B cell (primary cell): ENCODE measurements around the gene QSOX1. TPM values are rescaled to one million over a fixed set of nuclear protein-coding genes. Genes with fewer than 3 reads are reported as not detected.

Experiments used
- ATAC-seq: fragments of 200-7000 bp; cut with Tn5 transposase; one replicate; pipeline ENCODE4 v1.10.0; 2021; ENCODE audit warnings: low read depth, mild to moderate bottlenecking, moderate number of reproducible peaks, moderate library complexity
- CTCF ChIA-PET: fragments of 350-600 bp; sonication (Branson Sonifier 250); formaldehyde crosslinking; loops from one replicate; lab custom pipeline; 2021; ENCODE audit warnings: antibody characterized with exemption, inconsistent platforms; lab: Charles Lee
- POLR2A ChIA-PET: fragments of 350-600 bp; sonication (Branson Sonifier 250); formaldehyde crosslinking; loops from one replicate; lab custom pipeline; 2021; ENCODE audit warnings: antibody characterized with exemption; lab: Charles Lee
- DNase-seq: peaks from one replicate; pipeline ENCODE4 v3.0.0; 2013
- H2AFZ ChIP-seq: 2 replicates; pipeline ENCODE4 v1.6.1; 2012; ENCODE audit warnings: mild to moderate bottlenecking, low read depth, low read length; ENCODE audit not compliant: insufficient read depth, poor library complexity, severe bottlenecking
- H3K27ac ChIP-seq, 2 donors: 1 replicate in 1 of 2; 2 replicates in 1 of 2; pipeline ENCODE4 v1.5.1; 2012 to 2013; ENCODE audit warnings: low read length in 2 of 2, mild to moderate bottlenecking in 2 of 2, moderate library complexity in 1 of 2
- H3K27me3 ChIP-seq, 4 experiments: fragments of 200-600 bp in 1 of 4; sonication (generic) in 1 of 4; replicated peaks in 1 of 4; 1 replicate in 2 of 4; 2 replicates in 2 of 4; pipeline versions ENCODE4 v1.6.1 to v1.7.0; 2013 to 2016; ENCODE audit warnings: low read length in 3 of 4, mild to moderate bottlenecking in 2 of 4, mixed read lengths in 1 of 4, moderate library complexity in 1 of 4; ENCODE audit not compliant: insufficient read depth in 4 of 4, control insufficient read depth in 3 of 4; ENCODE audit errors: control extremely low read depth in 1 of 4
- H3K36me3 ChIP-seq, 2 experiments: replicated peaks in 1 of 2; 1 replicate in 1 of 2; 2 replicates in 1 of 2; pipeline versions ENCODE4 v1.6.1 to v1.7.1; 2013; ENCODE audit warnings: low read length in 1 of 2; ENCODE audit not compliant: insufficient read depth in 2 of 2, control insufficient read depth in 1 of 2; ENCODE audit errors: control extremely low read depth in 1 of 2, extremely low read depth in 1 of 2
- H3K4me1 ChIP-seq, 2 donors: fragments of 200-600 bp in 1 of 2; sonication (generic) in 1 of 2; 1 replicate in 1 of 2; 2 replicates in 1 of 2; pipeline versions ENCODE4 v1.5.1 to v1.6.1; 2013 to 2017; ENCODE audit warnings: low read length in 2 of 2; ENCODE audit not compliant: control insufficient read depth in 2 of 2, insufficient read depth in 2 of 2
- H3K4me2 ChIP-seq: replicated peaks from 2 replicates; pipeline ENCODE3; 2012; ENCODE audit warnings: mild to moderate bottlenecking, low read depth, low read length; ENCODE audit not compliant: poor library complexity, severe bottlenecking
- H3K4me3 ChIP-seq, 5 experiments: fragments of 200-600 bp in 1 of 5; sonication (generic) in 1 of 5; 1 replicate in 3 of 5; 2 replicates in 2 of 5; pipeline versions ENCODE4 v1.5.1 to v1.7.0; 2011 to 2016; ENCODE audit warnings: low read length in 4 of 5, mild to moderate bottlenecking in 4 of 5, low read depth in 2 of 5, control low read depth in 1 of 5, moderate library complexity in 1 of 5; ENCODE audit not compliant: insufficient read depth in 1 of 5; ENCODE audit errors: control extremely low read depth in 1 of 5, extremely low read depth in 1 of 5
- H3K79me2 ChIP-seq: fragments of 200-600 bp; sonication (generic); one replicate; pipeline ENCODE4 v1.6.0; 2016; ENCODE audit warnings: low read length; ENCODE audit not compliant: control insufficient read depth, insufficient read depth
- H3K9ac ChIP-seq: fragments of 200-600 bp; sonication (generic); 2 replicates; pipeline ENCODE4 v1.6.1; 2017; ENCODE audit warnings: mild to moderate bottlenecking, low read length, moderate library complexity
- H3K9me3 ChIP-seq, 3 donors: one replicate each; pipeline versions ENCODE4 v1.6.1 to v1.7.1; 2013; ENCODE audit warnings: low read length in 2 of 3; ENCODE audit not compliant: control insufficient read depth in 2 of 3, insufficient read depth in 1 of 3; ENCODE audit errors: control extremely low read depth in 1 of 3
- H4K20me1 ChIP-seq: 2 replicates; pipeline ENCODE4 v1.6.0; 2012; ENCODE audit warnings: mild to moderate bottlenecking, low read length; ENCODE audit not compliant: insufficient read depth, control insufficient read depth, poor library complexity, severe bottlenecking
- H3K27ac Mint-ChIP-seq: one replicate; pipeline ENCODE4 v1.8.0; 2021; ENCODE audit warnings: mixed read lengths
- H3K27me3 Mint-ChIP-seq: one replicate; pipeline ENCODE4 v1.8.0; 2021; ENCODE audit warnings: mixed read lengths
- H3K4me1 Mint-ChIP-seq: one replicate; pipeline ENCODE4 v1.8.0; 2021; ENCODE audit warnings: mixed read lengths
- H3K4me3 Mint-ChIP-seq: one replicate; pipeline ENCODE4 v1.8.0; 2021; ENCODE audit warnings: mixed read lengths
- H3K9me3 Mint-ChIP-seq: one replicate; pipeline ENCODE4 v1.8.0; 2022; ENCODE audit warnings: mixed read lengths; ENCODE audit not compliant: insufficient read depth
- CTCF ChIP-seq: fragments of 200-600 bp; IDR thresholded peaks from one replicate; pipeline ENCODE4 v1.8.0; 2022; ENCODE audit warnings: antibody characterized with exemption, mild to moderate bottlenecking
- EZH2 ChIP-seq: IDR thresholded peaks from 2 replicates; pipeline ENCODE4 v1.6.1; 2012; ENCODE audit warnings: borderline replicate concordance, low read depth, mild to moderate bottlenecking, moderate library complexity, low read length; ENCODE audit not compliant: insufficient read depth, poor library complexity, severe bottlenecking
- WGBS: methylation state at CpG from one replicate; pipeline ENCODE4 v1.1.5; 2013; ENCODE audit warnings: missing lambda C conversion rate; ENCODE audit not compliant: insufficient coverage; 5-methylcytosine and 5-hydroxymethylcytosine counted together
- intact Hi-C: fragments of 100-400 bp; cut with micrococcal nuclease; formaldehyde crosslinking; loops from one replicate; pipeline ENCODE4 v1.10.0; 2022
- polyA plus RNA-seq: library from polyadenylated mRNA; depleted of rRNA; stranded (reverse); fragments of >200 nt; gene quantifications from 2 replicates; pipeline ENCODE4 v1.2.3, GENCODE V29; 2012
- total RNA-seq, 2 donors: library from RNA; stranded (reverse); fragments of 120-200 nt in 1 of 2; gene quantifications; 1 replicate in 1 of 2; 2 replicates in 1 of 2; pipeline versions ENCODE4 v1.2.3 to v1.2.4, GENCODE V29; 2013 to 2022

QSOX1 gene
- total and polyA plus RNA-seq, 2 donors (not counting 1 experiment from before 2014, with no cell fraction given): 11.4 to 20.6 TPM

- peaks cover 3% of the 10 kb centered on the region for H3K79me2 ChIP-seq
- ChIA-PET CTCF (interaction anchor here (1.0 to 8.5 kb wide), 4 partner anchors 9 to 300 kb away, joined by 3 to 62 read pairs (median 6); no protein-coding TSS in a partner anchor), POLR2A (no interaction called here)
- no peak for TF ChIP-seq EZH2
- no peak for TF ChIP-seq CTCF
- no peak overlapping the region for H3K27ac Mint-ChIP-seq
- 93% methylated on average over 8 of the region's 8 CpGs for WGBS
- no peak overlapping the region for H3K4me2 ChIP-seq
- H2AFZ ChIP-seq: no peak overlapping the region
- no peaks in the 10 kb centered on the region for H4K20me1 ChIP-seq
- peaks cover 2% of the 10 kb centered on the region for H3K4me1 Mint-ChIP-seq
- no peaks in the 10 kb centered on the region for H3K27me3 ChIP-seq
- no peaks in the 10 kb centered on the region for H3K4me1 ChIP-seq
- H3K4me3 Mint-ChIP-seq: no peak overlapping the region
- H3K27me3 Mint-ChIP-seq: no peaks in the 10 kb centered on the region
- no peaks in the 10 kb centered on the region for H3K9me3 ChIP-seq
- peaks cover 0 to 6% of the 10 kb centered on the region in 2 experiments for H3K36me3 ChIP-seq
- intact Hi-C loops: no loop called here
- H3K4me3 ChIP-seq: no peak overlapping the region
- no peak overlapping the region for H3K27ac ChIP-seq
- ATAC-seq (no peak), DNase-seq (no peak)
- no peaks in the 10 kb centered on the region for H3K9me3 Mint-ChIP-seq
- no peak overlapping the region for H3K9ac ChIP-seq
Measured at GRCh38 chr1:180167021-180167701, 12.5 kb downstream of the QSOX1 start.

- no peak for TF ChIP-seq CTCF
- no peak for TF ChIP-seq EZH2
- Histone ChIP-seq H2AFZ (no peak overlapping the region), H3K9me3 (no peaks in the 10 kb centered on the region), H3K27me3 (no peaks in the 10 kb centered on the region), H3K4me2 (no peak overlapping the region), H3K79me2 (peaks cover 3% of the 10 kb centered on the region), H3K4me3 (no peak overlapping the region), H3K4me1 (no peaks in the 10 kb centered on the region), H3K27ac (no peak overlapping the region), H3K9ac (no peak overlapping the region), H3K36me3 (peaks cover 0 to 6% of the 10 kb centered on the region in 2 experiments), H4K20me1 (no peaks in the 10 kb centered on the region)
- WGBS: 95% methylated on average over 13 of the region's 13 CpGs
- Mint-ChIP-seq H3K4me3 (no peak overlapping the region), H3K4me1 (peaks cover 2% of the 10 kb centered on the region), H3K9me3 (no peaks in the 10 kb centered on the region), H3K27me3 (no peaks in the 10 kb centered on the region), H3K27ac (no peak overlapping the region)
- no peak for ATAC-seq
- DNase-seq: no peak
- CTCF ChIA-PET: interaction anchor here (1.0 to 8.5 kb wide), 9 partner anchors 10 to 300 kb away, joined by 3 to 62 read pairs (median 5); partner anchors contain the start of gene QSOX1
- POLR2A ChIA-PET: no interaction called here
- intact Hi-C loops: no loop called here
Measured at GRCh38 chr1:180167721-180168467, 13.2 kb downstream of the QSOX1 start.
